ENCODE data around the gene CRMP1.

Gene CRMP1

DNA sequence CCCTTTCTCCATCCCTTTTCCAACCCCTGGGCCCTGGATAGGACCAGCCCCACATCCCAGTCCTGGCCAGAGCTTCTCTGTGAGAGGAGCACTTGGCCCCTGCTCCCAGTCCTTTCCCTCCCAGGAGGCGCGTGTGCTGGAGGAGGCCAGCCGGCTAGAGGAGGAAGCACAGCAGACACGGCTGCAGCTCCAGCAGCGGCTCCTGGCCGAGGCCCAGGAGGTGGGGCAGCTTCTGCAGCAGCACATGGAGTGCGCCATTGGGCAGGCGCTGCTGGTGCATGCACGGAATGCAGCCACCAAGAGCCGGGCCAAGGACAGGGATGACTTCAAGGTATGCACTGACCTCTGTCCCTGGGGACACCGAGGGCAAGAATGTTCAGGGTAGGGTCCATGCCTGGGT lies 94.4 kb downstream of the CRMP1 start:
- H3K4me3 ChIP-seq (ENCODE audit: low read depth, low read length): no peak overlapping the region
- DNase-seq (ENCODE audit: low read depth, low spot score): no peak
- in situ Hi-C loops (cut with HindIII; ENCODE audit: low sequenced_read_pairs): no loop called here
- TF ChIP-seq, protein P1, sequence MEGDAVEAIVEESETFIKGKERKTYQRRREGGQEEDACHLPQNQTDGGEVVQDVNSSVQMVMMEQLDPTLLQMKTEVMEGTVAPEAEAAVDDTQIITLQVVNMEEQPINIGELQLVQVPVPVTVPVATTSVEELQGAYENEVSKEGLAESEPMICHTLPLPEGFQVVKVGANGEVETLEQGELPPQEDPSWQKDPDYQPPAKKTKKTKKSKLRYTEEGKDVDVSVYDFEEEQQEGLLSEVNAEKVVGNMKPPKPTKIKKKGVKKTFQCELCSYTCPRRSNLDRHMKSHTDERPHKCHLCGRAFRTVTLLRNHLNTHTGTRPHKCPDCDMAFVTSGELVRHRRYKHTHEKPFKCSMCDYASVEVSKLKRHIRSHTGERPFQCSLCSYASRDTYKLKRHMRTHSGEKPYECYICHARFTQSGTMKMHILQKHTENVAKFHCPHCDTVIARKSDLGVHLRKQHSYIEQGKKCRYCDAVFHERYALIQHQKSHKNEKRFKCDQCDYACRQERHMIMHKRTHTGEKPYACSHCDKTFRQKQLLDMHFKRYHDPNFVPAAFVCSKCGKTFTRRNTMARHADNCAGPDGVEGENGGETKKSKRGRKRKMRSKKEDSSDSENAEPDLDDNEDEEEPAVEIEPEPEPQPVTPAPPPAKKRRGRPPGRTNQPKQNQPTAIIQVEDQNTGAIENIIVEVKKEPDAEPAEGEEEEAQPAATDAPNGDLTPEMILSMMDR (IDR thresholded peaks at IDR 0.05; ENCODE audit: low read depth, low read length): no peak

DNA sequence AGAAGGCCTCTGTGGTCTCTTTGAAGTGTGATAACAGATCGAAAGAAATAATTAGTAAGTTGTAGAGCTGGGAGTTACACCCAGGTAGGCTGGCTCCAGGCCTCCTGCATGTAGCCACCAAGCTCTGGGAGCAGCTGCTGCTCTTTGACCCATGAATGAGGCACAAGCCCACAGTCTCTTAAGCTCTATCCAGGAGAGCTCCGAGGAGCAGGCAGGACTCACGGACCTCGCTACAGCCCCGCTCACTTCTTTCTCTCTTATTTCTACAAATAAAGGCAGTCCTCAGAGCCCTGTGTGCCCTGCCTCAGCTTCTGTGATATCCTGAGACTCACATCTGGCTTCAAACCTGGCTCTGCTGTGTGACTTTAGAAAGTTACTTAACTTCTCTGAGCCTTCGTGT lies 95.0 kb downstream of the CRMP1 start:
- in situ Hi-C loops (cut with HindIII; ENCODE audit: low sequenced_read_pairs): no loop called here
- TF ChIP-seq, protein P1 (IDR thresholded peaks at IDR 0.05; ENCODE audit: low read depth, low read length): no peak
- no peak for DNase-seq (ENCODE audit: low read depth, low spot score)
- H3K4me3 ChIP-seq (ENCODE audit: low read depth, low read length): no peak overlapping the region

DNA sequence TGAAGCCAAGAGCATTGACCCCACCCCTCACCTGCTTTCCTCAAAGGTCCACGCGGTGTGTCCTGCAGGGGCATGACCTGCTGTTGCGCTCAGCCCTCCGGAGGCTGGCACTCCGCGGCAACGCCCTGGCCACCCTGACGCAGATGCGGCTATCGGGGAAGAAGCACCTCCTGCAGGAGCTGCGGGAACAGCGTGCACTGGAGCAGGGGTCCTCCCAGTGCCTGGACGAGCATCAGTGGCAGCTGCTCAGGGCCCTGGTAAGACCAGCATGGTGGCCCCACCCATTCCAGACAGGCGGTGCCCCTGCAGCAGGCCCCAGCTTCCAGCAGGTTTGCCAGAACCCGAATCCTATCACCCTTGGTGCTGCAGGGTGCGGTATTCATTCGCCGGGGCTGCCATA lies 95.9 kb downstream of the CRMP1 start:
- TF ChIP-seq, protein P1 (IDR thresholded peaks at IDR 0.05; ENCODE audit: low read depth, low read length): no peak
- DNase-seq (ENCODE audit: low read depth, low spot score): no peak
- no peak overlapping the region for H3K4me3 ChIP-seq (ENCODE audit: low read depth, low read length)
- in situ Hi-C loops (cut with HindIII; ENCODE audit: low sequenced_read_pairs): no loop called here

DNA sequence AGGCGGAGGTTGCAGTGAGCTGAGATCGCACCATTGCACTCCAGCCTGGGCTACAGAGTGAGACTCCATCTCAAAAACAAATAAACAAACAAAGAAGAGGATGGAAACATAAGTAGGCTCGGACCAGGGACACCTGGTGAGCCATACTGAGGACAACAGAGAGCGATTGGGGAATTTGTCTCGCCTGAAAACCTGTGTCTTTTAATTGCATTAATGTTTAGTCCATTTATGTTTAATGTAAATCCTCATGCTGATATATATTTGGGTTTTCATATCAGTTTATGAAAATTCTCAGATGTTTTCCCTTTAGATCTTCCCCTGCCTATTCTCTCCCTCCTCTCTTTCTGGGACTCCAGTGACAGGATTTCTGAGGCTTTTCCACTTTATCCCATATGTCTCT lies 97.3 kb downstream of the CRMP1 start:
- in situ Hi-C loops (cut with HindIII; ENCODE audit: low sequenced_read_pairs): no loop called here
- H3K4me3 ChIP-seq (ENCODE audit: low read depth, low read length): no peak overlapping the region
- no peak for DNase-seq (ENCODE audit: low read depth, low spot score)
- TF ChIP-seq, protein P1 (IDR thresholded peaks at IDR 0.05; ENCODE audit: low read depth, low read length): no peak

DNA sequence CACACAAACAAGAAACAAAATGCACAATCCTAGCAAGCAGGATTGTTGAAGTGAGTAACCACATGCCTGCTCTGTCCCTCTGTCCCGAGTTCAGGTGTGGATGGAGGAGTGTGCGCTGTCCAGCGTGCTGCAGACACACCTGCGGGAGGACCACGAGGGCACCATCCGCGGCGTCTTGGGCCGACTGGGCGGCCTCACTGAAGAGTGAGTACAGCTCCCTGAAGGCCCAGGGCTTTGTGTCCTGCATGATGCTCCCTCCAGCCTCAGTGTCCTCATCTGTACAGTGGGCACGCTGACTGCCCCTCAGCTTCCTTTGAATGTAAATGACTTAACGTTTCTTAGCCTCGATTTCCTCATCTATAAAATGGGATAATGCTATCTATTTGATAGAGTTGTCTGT lies 99.4 kb downstream of the CRMP1 start:
- no peak for DNase-seq (ENCODE audit: low read depth, low spot score)
- in situ Hi-C loops (cut with HindIII; ENCODE audit: low sequenced_read_pairs): no loop called here
- H3K4me3 ChIP-seq (ENCODE audit: low read depth, low read length): no peak overlapping the region
- TF ChIP-seq, protein P1 (IDR thresholded peaks at IDR 0.05; ENCODE audit: low read depth, low read length): no peak

DNA sequence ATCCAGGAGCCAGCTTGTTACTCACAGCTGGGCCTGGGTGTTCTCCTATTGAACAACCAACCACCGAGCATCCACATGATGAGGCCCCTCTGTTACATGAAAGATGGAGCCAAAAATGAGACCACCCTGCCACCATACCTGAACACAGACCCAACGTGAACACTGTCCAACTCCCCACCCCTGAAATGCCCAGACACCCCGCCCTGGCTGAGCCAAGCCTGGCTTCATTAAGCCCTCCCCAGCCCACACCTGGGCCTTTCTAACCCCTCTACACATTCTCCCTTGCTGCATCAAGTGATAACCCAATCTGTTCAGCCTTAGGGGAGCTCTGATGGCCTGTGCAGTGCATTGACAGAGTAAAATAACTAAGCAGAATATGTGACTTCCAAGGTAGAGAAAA lies 101.2 kb downstream of the CRMP1 start:
- DNase-seq (ENCODE audit: low read depth, low spot score): no peak
- in situ Hi-C loops (cut with HindIII; ENCODE audit: low sequenced_read_pairs): no loop called here
- H3K4me3 ChIP-seq (ENCODE audit: low read depth, low read length): no peak overlapping the region
- TF ChIP-seq, protein P1 (IDR thresholded peaks at IDR 0.05; ENCODE audit: low read depth, low read length): no peak

DNA sequence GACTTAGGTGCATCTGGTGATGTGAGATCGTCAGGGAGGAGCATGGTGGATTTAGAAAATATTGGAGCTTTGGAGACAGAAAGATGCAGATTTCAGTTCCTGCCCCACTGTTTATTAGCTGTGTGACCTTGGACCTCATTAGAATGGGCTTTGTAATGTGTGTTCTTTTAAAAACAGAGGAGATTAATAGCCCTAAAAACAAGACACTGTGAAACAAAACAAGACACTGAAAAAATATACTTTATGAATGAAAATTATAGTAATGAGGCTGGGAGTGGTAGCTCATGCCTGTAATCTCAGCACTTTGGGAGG lies 102.4 kb downstream of the CRMP1 start:
- no peak overlapping the region for H3K4me3 ChIP-seq (ENCODE audit: low read depth, low read length)
- DNase-seq (ENCODE audit: low read depth, low spot score): no peak
- in situ Hi-C loops (cut with HindIII; ENCODE audit: low sequenced_read_pairs): no loop called here
- TF ChIP-seq, protein P1 (IDR thresholded peaks at IDR 0.05; ENCODE audit: low read depth, low read length): no peak

All from astrocyte of the spinal cord (primary cell).